Body of pancreas (tissue), 4 donors: ENCODE data around the gene ITPR2. TPM values are rescaled to one million over a fixed set of nuclear protein-coding genes. Genes with fewer than 3 reads are reported as not detected.

Experiments
- ATAC-seq: fragments of 150-250 bp; one replicate; pipeline ENCODE4 v1.9.1; 2016
- DNase-seq, 4 donors: peaks; one replicate each; pipeline ENCODE4 v3.0.0-alpha.2; 2019
- H3K27ac ChIP-seq, 4 donors: fragments of 200-600 bp; sonication (generic); 1 replicate in 3 of 4; 2 replicates in 1 of 4; pipeline versions ENCODE4 v1.5.1 to v1.6.1; 2016 to 2019; ENCODE audit warnings: mild to moderate bottlenecking in 1 of 4, mixed read lengths in 1 of 4, moderate library complexity in 1 of 4
- H3K27me3 ChIP-seq, 2 donors: fragments of 200-600 bp; sonication (generic); one replicate each; pipeline ENCODE4 v1.6.0; 2016; ENCODE audit warnings: mild to moderate bottlenecking in 1 of 2
- H3K36me3 ChIP-seq, 2 donors: fragments of 200-600 bp; sonication (generic); replicated peaks in 1 of 2; 2 replicates each; pipeline ENCODE4 v1.5.1; 2016; ENCODE audit warnings: low read depth in 2 of 2; ENCODE audit not compliant: insufficient read depth in 1 of 2
- H3K4me1 ChIP-seq: fragments of 200-600 bp; sonication (generic); one replicate; pipeline ENCODE4 v1.6.0; 2016
- H3K4me3 ChIP-seq, 2 donors: fragments of 200-600 bp; sonication (generic); 1 replicate in 1 of 2; 2 replicates in 1 of 2; pipeline ENCODE4 v1.5.1; 2016 to 2019
- H3K9me3 ChIP-seq, 3 donors: fragments of 200-600 bp; sonication (generic); 1 replicate in 2 of 3; 2 replicates in 1 of 3; pipeline ENCODE4 v1.5.1; 2016
- POLR2A ChIP-seq, 3 donors: fragments of 450-650 bp; IDR thresholded peaks; one replicate each; pipeline ENCODE4 v1.6.1; 2016; ENCODE audit warnings: antibody characterized with exemption in 3 of 3, mild to moderate bottlenecking in 2 of 3
- WGBS, 2 donors: methylation state at CpG; one replicate each; pipeline ENCODE4 v1.1.5; 2017; 5-methylcytosine and 5-hydroxymethylcytosine counted together
- intact Hi-C: fragments of 100-400 bp; cut with DNase I; formaldehyde crosslinking; loops from one replicate; pipeline ENCODE4 v1.15.1; 2023
- total RNA-seq, 2 donors: library from RNA; depleted of rRNA; stranded (reverse); fragments of >200 nt; gene quantifications; one replicate each; pipeline ENCODE4 v1.1.0, GENCODE V29; 2016
- TF ChIP-seq, protein P1 (sequence below), 7 experiments: fragments of 450-650 bp in 4 of 7; fragments of 200-600 bp in 3 of 7; sonication (generic) in 3 of 7; IDR thresholded peaks; one replicate each; pipeline ENCODE4 v1.5.1; 2016 to 2019; ENCODE audit warnings: antibody characterized with exemption in 7 of 7

ITPR2 gene
- total RNA-seq, 2 donors from 2014 or later = 37.4 to 92.9 TPM

DNA sequence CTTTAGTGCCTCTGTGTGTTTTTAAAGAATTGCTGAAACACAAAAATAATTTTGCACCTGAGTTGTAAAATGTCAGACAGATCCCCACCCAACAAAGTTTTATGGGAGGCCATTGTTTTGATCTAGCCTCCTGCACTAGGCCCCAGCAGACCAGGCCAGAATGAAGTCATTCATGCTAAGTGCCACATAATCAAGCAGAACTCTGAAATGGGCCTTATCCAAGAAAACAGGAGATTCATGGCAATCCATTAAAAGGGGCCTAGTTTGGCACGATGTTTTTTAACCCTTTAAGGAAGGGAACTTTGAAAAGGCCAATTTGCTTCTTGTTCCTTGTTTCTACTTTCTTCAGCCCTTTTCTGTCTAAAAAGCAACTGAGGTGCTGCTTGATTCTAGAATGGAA, 260.9 kb downstream of the ITPR2 start:
- no peaks in the 10 kb centered on the region for H3K9me3 ChIP-seq
- H3K4me1 ChIP-seq = no peaks in the 10 kb centered on the region
- H3K27me3 ChIP-seq = no peaks in the 10 kb centered on the region
- H3K27ac ChIP-seq = no peak overlapping the region
- TF ChIP-seq, protein P1, sequence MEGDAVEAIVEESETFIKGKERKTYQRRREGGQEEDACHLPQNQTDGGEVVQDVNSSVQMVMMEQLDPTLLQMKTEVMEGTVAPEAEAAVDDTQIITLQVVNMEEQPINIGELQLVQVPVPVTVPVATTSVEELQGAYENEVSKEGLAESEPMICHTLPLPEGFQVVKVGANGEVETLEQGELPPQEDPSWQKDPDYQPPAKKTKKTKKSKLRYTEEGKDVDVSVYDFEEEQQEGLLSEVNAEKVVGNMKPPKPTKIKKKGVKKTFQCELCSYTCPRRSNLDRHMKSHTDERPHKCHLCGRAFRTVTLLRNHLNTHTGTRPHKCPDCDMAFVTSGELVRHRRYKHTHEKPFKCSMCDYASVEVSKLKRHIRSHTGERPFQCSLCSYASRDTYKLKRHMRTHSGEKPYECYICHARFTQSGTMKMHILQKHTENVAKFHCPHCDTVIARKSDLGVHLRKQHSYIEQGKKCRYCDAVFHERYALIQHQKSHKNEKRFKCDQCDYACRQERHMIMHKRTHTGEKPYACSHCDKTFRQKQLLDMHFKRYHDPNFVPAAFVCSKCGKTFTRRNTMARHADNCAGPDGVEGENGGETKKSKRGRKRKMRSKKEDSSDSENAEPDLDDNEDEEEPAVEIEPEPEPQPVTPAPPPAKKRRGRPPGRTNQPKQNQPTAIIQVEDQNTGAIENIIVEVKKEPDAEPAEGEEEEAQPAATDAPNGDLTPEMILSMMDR (IDR thresholded peaks at IDR 0.05) = no peak
- TF ChIP-seq POLR2A (IDR thresholded peaks at IDR 0.05) = no peak
- no peak for ATAC-seq
- peaks cover 0 to 2% of the 10 kb centered on the region in 2 donors for H3K36me3 ChIP-seq
- H3K4me3 ChIP-seq = no peak overlapping the region
- 48 to 73% methylated on average over 1 of the region's 1 CpG for WGBS, 2 donors
- intact Hi-C loops = no loop called here
- DNase-seq = no peak

DNA sequence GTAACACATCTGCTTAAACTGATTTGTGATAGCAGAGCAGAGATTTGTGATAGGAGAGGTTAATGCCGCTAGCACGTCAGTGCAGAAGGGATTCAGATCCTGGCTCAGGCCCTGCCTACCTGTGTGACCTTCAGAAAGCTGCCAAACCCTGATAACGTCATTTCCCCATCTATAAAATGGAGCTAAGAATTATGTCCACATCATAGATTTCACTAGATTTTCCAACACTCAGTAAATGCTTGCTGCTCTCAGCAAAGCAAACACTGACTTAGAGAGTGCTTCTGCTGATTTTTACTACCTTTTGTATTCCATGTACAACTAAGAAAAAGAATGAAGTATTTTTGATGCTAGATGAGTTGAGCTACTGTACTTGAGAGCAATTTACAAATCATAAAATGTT, 261.4 kb downstream of the ITPR2 start:
- no peaks in the 10 kb centered on the region for H3K27me3 ChIP-seq
- no peaks in the 10 kb centered on the region for H3K36me3 ChIP-seq
- intact Hi-C loops = no loop called here
- H3K27ac ChIP-seq = no peak overlapping the region
- 21 to 31% methylated on average over 3 of the region's 3 CpGs for WGBS, 2 donors
- TF ChIP-seq, protein P1 (IDR thresholded peaks at IDR 0.05) = no peak
- no peak for TF ChIP-seq POLR2A (IDR thresholded peaks at IDR 0.05)
- peak; percentile 15 to 40 (median 24) for DNase-seq
- no peaks in the 10 kb centered on the region for H3K9me3 ChIP-seq
- no peak overlapping the region for H3K4me3 ChIP-seq
- peak; percentile 68 for ATAC-seq
- no peaks in the 10 kb centered on the region for H3K4me1 ChIP-seq

DNA sequence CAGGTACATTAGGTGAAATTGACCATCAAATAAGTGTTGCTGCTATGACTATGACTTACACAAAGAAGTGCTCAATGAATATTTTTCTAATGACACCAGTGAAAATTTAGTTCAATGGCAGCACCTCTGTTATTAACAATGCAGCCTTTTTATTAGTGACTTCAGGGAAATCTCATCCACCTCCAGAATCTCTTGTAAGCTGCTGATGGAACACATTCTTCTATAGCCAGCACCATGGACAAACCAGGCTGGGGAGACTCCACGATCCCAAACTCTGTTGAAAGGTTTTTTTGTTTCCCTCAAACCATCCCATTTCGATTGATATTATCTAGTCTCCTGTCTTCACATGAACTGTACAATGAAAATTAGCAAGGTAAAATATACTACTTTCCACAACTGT, 265.9 kb downstream of the ITPR2 start:
- no peak overlapping the region for H3K4me3 ChIP-seq
- intact Hi-C loops = no loop called here
- H3K4me1 ChIP-seq = no peaks in the 10 kb centered on the region
- no peaks in the 10 kb centered on the region for H3K27me3 ChIP-seq
- ATAC-seq = no peak
- H3K9me3 ChIP-seq = no peaks in the 10 kb centered on the region
- no peaks in the 10 kb centered on the region for H3K36me3 ChIP-seq
- H3K27ac ChIP-seq = no peak overlapping the region
- no peak for TF ChIP-seq POLR2A (IDR thresholded peaks at IDR 0.05)
- TF ChIP-seq, protein P1 (IDR thresholded peaks at IDR 0.05) = no peak
- no peak for DNase-seq
- WGBS, 2 donors = 76 to 77% methylated on average over 2 of the region's 2 CpGs

DNA sequence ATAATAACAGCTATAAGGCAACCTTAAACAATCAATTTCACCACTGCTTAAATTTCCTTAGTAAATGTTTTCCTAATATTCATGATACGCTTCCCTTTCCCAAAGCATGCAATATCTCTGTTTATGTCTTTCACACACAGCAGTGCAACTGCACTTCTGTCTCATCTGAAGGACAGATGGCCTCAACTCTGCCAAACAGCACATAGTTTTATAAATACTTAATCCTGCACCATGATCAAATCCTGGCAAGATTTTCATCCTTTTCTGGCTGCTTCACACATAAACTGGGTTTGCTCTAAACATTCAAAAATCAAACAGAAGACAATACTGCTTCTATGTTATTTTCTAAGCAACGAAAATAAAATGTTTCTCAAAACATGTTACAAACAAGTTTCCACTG, 266.3 kb downstream of the ITPR2 start:
- DNase-seq (no peak), ATAC-seq (no peak)
- Histone ChIP-seq H3K4me1 (no peaks in the 10 kb centered on the region), H3K36me3 (peaks cover 0 to under 1% of the 10 kb centered on the region in 2 donors), H3K27ac (no peak overlapping the region), H3K4me3 (no peak overlapping the region), H3K27me3 (no peaks in the 10 kb centered on the region), H3K9me3 (no peaks in the 10 kb centered on the region)
- TF ChIP-seq POLR2A (IDR thresholded peaks at IDR 0.05) = no peak
- TF ChIP-seq, protein P1 (IDR thresholded peaks at IDR 0.05) = no peak
- intact Hi-C loops = no loop called here
- 67 to 68% methylated on average over 2 of the region's 2 CpGs for WGBS, 2 donors

DNA sequence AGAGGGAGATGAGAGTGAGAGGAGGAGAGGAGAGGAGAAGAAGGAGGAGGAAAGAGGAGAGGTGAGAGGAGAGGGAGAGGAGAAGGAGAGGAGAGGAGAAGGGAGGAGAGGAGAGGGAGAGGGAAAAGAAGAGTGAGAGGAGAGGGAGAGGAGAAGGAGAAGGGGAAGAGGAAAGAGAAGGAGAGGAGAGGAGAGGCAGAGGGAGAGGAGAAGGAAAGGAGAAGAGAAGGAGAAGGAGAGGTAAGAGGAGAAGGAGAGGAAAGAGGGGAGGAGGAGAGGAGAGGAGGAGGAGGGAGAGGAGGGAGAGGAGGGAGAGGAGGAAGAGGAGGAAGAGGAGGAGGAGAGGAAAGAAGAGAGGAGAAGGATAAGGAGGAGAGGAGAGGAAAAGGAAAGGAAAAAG, 266.8 kb downstream of the ITPR2 start:
- Histone ChIP-seq H3K27ac (no peak overlapping the region), H3K4me1 (no peaks in the 10 kb centered on the region), H3K36me3 (peaks cover 0 to 2% of the 10 kb centered on the region in 2 donors), H3K27me3 (no peaks in the 10 kb centered on the region), H3K9me3 (no peaks in the 10 kb centered on the region), H3K4me3 (no peak overlapping the region)
- TF ChIP-seq, protein P1 (IDR thresholded peaks at IDR 0.05) = no peak
- TF ChIP-seq POLR2A (IDR thresholded peaks at IDR 0.05) = no peak
- ATAC-seq (no peak), DNase-seq (no peak)
- intact Hi-C loops = no loop called here
